ENCODE measurements around the gene WNT7B. TPM values are rescaled to one million over a fixed set of nuclear protein-coding genes. Genes with fewer than 3 reads are reported as not detected.

The WNT7B gene
- total RNA-seq, 4 donors from 2014 or later, result not detected

- no peak for DNase-seq
- peak overlapping the region; percentile 93 to 97 (median 94) for H3K27ac ChIP-seq
- in situ Hi-C loops (cut with MboI; ENCODE audit: low pct_ligation_motif_present in 1 of 4, low pct_unique_long_range_greater_than_20kb in 1 of 4, low sequenced_read_pairs in 3 of 4) (loop anchor here in 1 of 4 donors (25.0 kb wide), 1 partner anchor 299 kb away; no protein-coding TSS in a partner anchor), intact Hi-C loops (cut with DNase I; ENCODE audit: low total_unique reads) (no loop called here)
- H3K27me3 ChIP-seq, result no peaks in the 10 kb centered on the region
- H3K36me3 ChIP-seq, result no peaks in the 10 kb centered on the region
- H3K9me3 ChIP-seq, result peaks cover 0 to 6% of the 10 kb centered on the region in 2 donors
- no peak for TF ChIP-seq POLR2AphosphoS5 (IDR thresholded peaks at IDR 0.05)
- TF ChIP-seq EP300 (IDR thresholded peaks at IDR 0.05; ENCODE audit: low read depth), result no peak
- no peak for TF ChIP-seq CTCF (IDR thresholded peaks at IDR 0.05)
- no peak for TF ChIP-seq POLR2A (IDR thresholded peaks at IDR 0.05)
- peak overlapping the region in 3 of 4 donors; percentile 50 to 61 (median 53) for H3K4me3 ChIP-seq
- 52% methylated on average over 11 of the region's 11 CpGs; no CpG with 5 or more reads in 1 of the 2 donors for WGBS, 2 donors (ENCODE audit: low coverage in 1 of 2)
- H3K4me1 ChIP-seq, result peaks cover 14 to 24% (median 20%) of the 10 kb centered on the region in 4 donors
Observed at GRCh38 chr22:46012881-46013281, 35.9 kb upstream of the WNT7B start.

GRCh38 chr22:46012182-46012880 lies 35.4 kb upstream of the WNT7B start:
- intact Hi-C loops (cut with DNase I; ENCODE audit: low total_unique reads), result no loop called here
- H3K4me1 ChIP-seq, result peaks cover 19 to 29% (median 25%) of the 10 kb centered on the region in 4 donors

GRCh38 chr22:46011627-46012181 lies 34.7 kb upstream of the WNT7B start:
- 87% methylated on average over 18 of the region's 18 CpGs; no CpG with 5 or more reads in 1 of the 2 donors for WGBS, 2 donors (ENCODE audit: low coverage in 1 of 2)
- H3K4me3 ChIP-seq, result no peak overlapping the region
- in situ Hi-C loops (cut with MboI; ENCODE audit: low pct_ligation_motif_present in 1 of 4, low pct_unique_long_range_greater_than_20kb in 1 of 4, low sequenced_read_pairs in 3 of 4) (loop anchor here in 1 of 4 donors (25.0 kb wide), 1 partner anchor 301 kb away; no protein-coding TSS in a partner anchor), intact Hi-C loops (cut with DNase I; ENCODE audit: low total_unique reads) (no loop called here)
- H3K9me3 ChIP-seq, result peaks cover 0 to 6% of the 10 kb centered on the region in 2 donors
- H3K36me3 ChIP-seq, result no peaks in the 10 kb centered on the region
- DNase-seq, result no peak
- no peaks in the 10 kb centered on the region for H3K27me3 ChIP-seq
- peaks cover 25 to 35% (median 31%) of the 10 kb centered on the region in 4 donors for H3K4me1 ChIP-seq
- H3K27ac ChIP-seq, result peak overlapping the region; percentile 20 to 97 (median 94)
- TF ChIP-seq POLR2AphosphoS5 (IDR thresholded peaks at IDR 0.05) (no peak), EP300 (IDR thresholded peaks at IDR 0.05; ENCODE audit: low read depth) (no peak), POLR2A (IDR thresholded peaks at IDR 0.05) (no peak), CTCF (IDR thresholded peaks at IDR 0.05) (no peak)

More at GRCh38 chr22:46012182-46012880, 35.4 kb upstream of the WNT7B start:
- Histone ChIP-seq H3K27me3 (no peaks in the 10 kb centered on the region), H3K4me3 (no peak overlapping the region), H3K27ac (peak overlapping the region; percentile 93 to 97 (median 94)), H3K9me3 (peaks cover 0 to 6% of the 10 kb centered on the region in 2 donors), H3K36me3 (no peaks in the 10 kb centered on the region)
- DNase-seq, result peak; percentile 8
- WGBS, 2 donors (ENCODE audit: low coverage in 1 of 2), result 90% methylated on average over 10 of the region's 13 CpGs; no CpG with 5 or more reads in 1 of the 2 donors
- in situ Hi-C loops (cut with MboI; ENCODE audit: low pct_ligation_motif_present in 1 of 4, low pct_unique_long_range_greater_than_20kb in 1 of 4, low sequenced_read_pairs in 3 of 4), result loop anchor here in 1 of 4 donors (25.0 kb wide), 1 partner anchor 300 kb away; no protein-coding TSS in a partner anchor
- TF ChIP-seq POLR2A (IDR thresholded peaks at IDR 0.05), result no peak
- no peak for TF ChIP-seq EP300 (IDR thresholded peaks at IDR 0.05; ENCODE audit: low read depth)
- TF ChIP-seq POLR2AphosphoS5 (IDR thresholded peaks at IDR 0.05), result no peak
- no peak for TF ChIP-seq CTCF (IDR thresholded peaks at IDR 0.05)

- H3K36me3 ChIP-seq, result no peaks in the 10 kb centered on the region
- peak overlapping the region; percentile 20 to 97 (median 94) for H3K27ac ChIP-seq
- no peaks in the 10 kb centered on the region for H3K27me3 ChIP-seq
- WGBS, 2 donors (ENCODE audit: low coverage in 1 of 2), result 88% methylated on average over 18 of the region's 20 CpGs; no CpG with 5 or more reads in 1 of the 2 donors
- H3K9me3 ChIP-seq, result peaks cover 0 to 6% of the 10 kb centered on the region in 2 donors
- DNase-seq, result no peak
- TF ChIP-seq EP300 (IDR thresholded peaks at IDR 0.05; ENCODE audit: low read depth) (no peak), POLR2A (IDR thresholded peaks at IDR 0.05) (no peak)
- peaks cover 29 to 41% (median 37%) of the 10 kb centered on the region in 4 donors for H3K4me1 ChIP-seq
- H3K4me3 ChIP-seq, result no peak overlapping the region
- in situ Hi-C loops (cut with MboI; ENCODE audit: low pct_ligation_motif_present in 1 of 4, low pct_unique_long_range_greater_than_20kb in 1 of 4, low sequenced_read_pairs in 3 of 4), result loop anchor here in 1 of 4 donors (25.0 kb wide), 1 partner anchor 301 kb away; no protein-coding TSS in a partner anchor
- intact Hi-C loops (cut with DNase I; ENCODE audit: low total_unique reads), result no loop called here
Observed at GRCh38 chr22:46010951-46011626, 34.1 kb upstream of the WNT7B start.

Measured in transverse colon (tissue), 4 donors.